IMR-90 (cell line): ENCODE data around the gene RBM28. TPM values are rescaled to one million over a fixed set of nuclear protein-coding genes. Genes with fewer than 3 reads are reported as not detected.

Experiments
- ATAC-seq: fragments of 200-7000 bp; cut with Tn5 transposase; 2 replicates; pipeline ENCODE4 v1.9.1; 2020; ENCODE audit warnings: low read depth, mild to moderate bottlenecking, moderate library complexity
- BruUV-seq: library from RNA; stranded (reverse); fragments of 400-500 nt; replicated peaks from 2 replicates; lab custom pipeline; 2021; lab: Mats Ljungman, UMichigan
- CTCF ChIA-PET: fragments of 300-600 bp; formaldehyde crosslinking; extraction: SDS; loops from one replicate; lab custom pipeline; 2021; ENCODE audit warnings: antibody characterized with exemption; lab: Yijun Ruan, JAX
- POLR2A ChIA-PET: fragments of 300-600 bp; sonication (Branson Sonifier 250); formaldehyde crosslinking; loops from one replicate; lab custom pipeline; 2022; ENCODE audit warnings: antibody characterized with exemption; ENCODE audit not compliant: unreplicated experiment; lab: Charles Lee
- DNase-seq: peaks from one replicate; pipeline ENCODE4 v3.0.0; 2013
- H2AFZ ChIP-seq: replicated peaks from 2 replicates; pipeline ENCODE3; 2013; ENCODE audit warnings: low read length, mild to moderate bottlenecking; ENCODE audit not compliant: poor library complexity
- H2AK5ac ChIP-seq: 2 replicates; pipeline ENCODE4 v1.6.1; 2013; ENCODE audit warnings: low read depth, low read length, inconsistent platforms
- H2AK9ac ChIP-seq: replicated peaks from 2 replicates; pipeline ENCODE3; 2013; ENCODE audit warnings: mild to moderate bottlenecking, low read depth, low read length, moderate library complexity; ENCODE audit not compliant: poor library complexity
- H2BK120ac ChIP-seq: 2 replicates; pipeline ENCODE4 v1.6.1; 2013; ENCODE audit warnings: low read depth, low read length, inconsistent platforms
- H2BK15ac ChIP-seq: 3 replicates; pipeline ENCODE4 v1.6.1; 2013; ENCODE audit warnings: low read depth, low read length, inconsistent platforms
- H2BK20ac ChIP-seq: 2 replicates; pipeline ENCODE4 v1.6.1; 2013; ENCODE audit warnings: low read depth, mild to moderate bottlenecking, inconsistent platforms, low read length, moderate library complexity
- H2BK5ac ChIP-seq: 2 replicates; pipeline ENCODE4 v1.6.1; 2013; ENCODE audit warnings: mild to moderate bottlenecking, low read depth, low read length, inconsistent platforms; ENCODE audit not compliant: poor library complexity, severe bottlenecking
- H3K14ac ChIP-seq: replicated peaks from 2 replicates; pipeline ENCODE4 v1.6.1; 2013; ENCODE audit warnings: low read depth, low read length, inconsistent platforms
- H3K18ac ChIP-seq: 2 replicates; pipeline ENCODE4 v1.6.1; 2013; ENCODE audit warnings: low read depth, low read length, control low read depth
- H3K23ac ChIP-seq: 2 replicates; pipeline ENCODE4 v1.6.1; 2013; ENCODE audit warnings: low read depth, low read length, inconsistent platforms
- H3K27ac ChIP-seq: 2 replicates; pipeline ENCODE4 v1.5.1; 2013; ENCODE audit warnings: mild to moderate bottlenecking, control low read depth, low read length; ENCODE audit not compliant: insufficient read depth
- H3K27me3 ChIP-seq: 2 replicates; pipeline ENCODE4 v1.6.1; 2013; ENCODE audit warnings: low read length; ENCODE audit not compliant: control insufficient read depth, insufficient read depth
- H3K36me3 ChIP-seq: 2 replicates; pipeline ENCODE4 v1.6.1; 2013; ENCODE audit warnings: low read length, mixed read lengths; ENCODE audit not compliant: control insufficient read depth, insufficient read depth
- H3K4ac ChIP-seq: 2 replicates; pipeline ENCODE4 v1.6.1; 2013; ENCODE audit warnings: low read depth, low read length, inconsistent platforms
- H3K4me1 ChIP-seq: 2 replicates; pipeline ENCODE4 v1.6.1; 2013; ENCODE audit warnings: low read length, mixed read lengths; ENCODE audit not compliant: control insufficient read depth, insufficient read depth
- H3K4me2 ChIP-seq: 2 replicates; pipeline ENCODE4 v1.6.1; 2013; ENCODE audit warnings: low read depth, mild to moderate bottlenecking, control low read depth, low read length, moderate library complexity
- H3K4me3 ChIP-seq: 2 replicates; pipeline ENCODE4 v1.5.1; 2013; ENCODE audit warnings: low read depth, mild to moderate bottlenecking, control low read depth, low read length, moderate library complexity; ENCODE audit not compliant: insufficient read depth
- H3K56ac ChIP-seq: 2 replicates; pipeline ENCODE4 v1.6.1; 2013; ENCODE audit warnings: low read length, inconsistent platforms; ENCODE audit not compliant: insufficient read depth; ENCODE audit errors: extremely low read depth
- H3K79me1 ChIP-seq, 2 experiments: 2 replicates each; pipeline ENCODE4 v1.6.1; 2013; ENCODE audit warnings: low read length in 2 of 2, inconsistent platforms in 1 of 2, low read depth in 1 of 2
- H3K9ac ChIP-seq: 2 replicates; pipeline ENCODE4 v1.6.1; 2013; ENCODE audit warnings: low read depth, low read length, control low read depth
- H3K9me1 ChIP-seq: 2 replicates; pipeline ENCODE4 v1.6.1; 2013; ENCODE audit warnings: low read length, inconsistent platforms; ENCODE audit not compliant: insufficient read depth
- H3K9me3 ChIP-seq: 2 replicates; pipeline ENCODE4 v1.6.1; 2013; ENCODE audit warnings: low read length; ENCODE audit not compliant: control insufficient read depth, insufficient read depth
- H4K20me1 ChIP-seq: 2 replicates; pipeline ENCODE4 v1.6.1; 2013; ENCODE audit warnings: low read length, inconsistent platforms; ENCODE audit not compliant: insufficient read depth
- H4K5ac ChIP-seq: 2 replicates; pipeline ENCODE4 v1.6.1; 2013; ENCODE audit warnings: mild to moderate bottlenecking, low read depth, low read length, control low read depth
- H4K8ac ChIP-seq, 2 experiments: 2 replicates each; pipeline ENCODE4 v1.6.1; 2013; ENCODE audit warnings: low read depth in 2 of 2, low read length in 2 of 2, control low read depth in 1 of 2, inconsistent platforms in 1 of 2
- H4K91ac ChIP-seq: 2 replicates; pipeline ENCODE4 v1.6.1; 2013; ENCODE audit warnings: low read depth, low read length, inconsistent platforms; ENCODE audit not compliant: insufficient read depth
- MAZ ChIP-seq: IDR thresholded peaks from 2 replicates; pipeline ENCODE4 v1.6.1; 2012; ENCODE audit warnings: low read depth, mild to moderate bottlenecking, low read length, improper control_type of control experiment, moderate library complexity, borderline replicate concordance
- RFX5 ChIP-seq: IDR thresholded peaks from 2 replicates; pipeline ENCODE4 v1.8.0; 2012; ENCODE audit warnings: low read depth, mild to moderate bottlenecking, low read length, moderate library complexity
- WGBS, 2 experiments: methylation state at CpG; one replicate each; pipeline versions ENCODE4 v1.1.5 to v1.1.7; 2013; ENCODE audit warnings: missing lambda C conversion rate in 2 of 2; ENCODE audit not compliant: insufficient read length in 1 of 2; ENCODE audit errors: extremely low coverage in 2 of 2; 5-methylcytosine and 5-hydroxymethylcytosine counted together
- dilution Hi-C: fragments of 300-500 bp; cut with HindIII; formaldehyde crosslinking; loops from one replicate; pipeline ENCODE4 v1.14.3; 2018; ENCODE audit warnings: low sequenced_read_pairs; ENCODE audit not compliant: unreplicated experiment
- in situ Hi-C: fragments of 300-500 bp; cut with MboI; formaldehyde crosslinking; loops from 3 replicates; pipeline ENCODE4 v1.14.3; 2019; ENCODE audit warnings: low sequenced_read_pairs, inconsistent platforms, mixed read lengths
- intact Hi-C: fragments of 100-400 bp; cut with micrococcal nuclease; formaldehyde crosslinking; loops from 2 replicates; pipeline ENCODE4 v1.10.0; 2022
- polyA plus RNA-seq, 3 experiments: library from polyadenylated mRNA; depleted of rRNA; stranded (reverse); fragments of >200 nt; gene quantifications; 2 replicates each; pipeline ENCODE4 v1.2.3, GENCODE V29; 2012; ENCODE audit warnings: low replicate concordance in 1 of 3
- total RNA-seq: library from RNA; depleted of rRNA; stranded (reverse); fragments of >200 nt; gene quantifications from 2 replicates; pipeline ENCODE4 v1.2.3, GENCODE V29; 2012

RBM28 gene
- total and polyA plus RNA-seq, 2 of the 4 experiments (the other 2 are of a cell fraction), result 12.4 to 20.4 TPM

- H2BK20ac ChIP-seq, result no peak overlapping the region
- no peak overlapping the region for H2AK5ac ChIP-seq
- H4K8ac ChIP-seq, result no peak overlapping the region
- ATAC-seq (no peak), DNase-seq (no peak)
- no peak overlapping the region for H2BK5ac ChIP-seq
- TF ChIP-seq MAZ (no peak), RFX5 (no peak)
- no peak overlapping the region for H3K4me3 ChIP-seq
- BruUV-seq, result no TSS peak
- ChIA-PET POLR2A (no interaction called here), CTCF (no interaction called here)
- 69% methylated on average over 3 of the region's 4 CpGs; no CpG with 5 or more reads in 1 of the 2 experiments for WGBS, 2 experiments
- no peak overlapping the region for H3K23ac ChIP-seq
- intact Hi-C loops (no loop called here), dilution Hi-C loops (no loop called here), in situ Hi-C loops (no loop called here)
- H3K14ac ChIP-seq, result no peak overlapping the region
- no peak overlapping the region for H2BK120ac ChIP-seq
- H2BK15ac ChIP-seq, result no peak overlapping the region
- H3K79me1 ChIP-seq, result no peaks in the 10 kb centered on the region
- no peak overlapping the region for H3K56ac ChIP-seq
- peaks cover 2% of the 10 kb centered on the region; the same call in 1 of the 2 replicates for H3K4me1 ChIP-seq
- no peak overlapping the region for H2AFZ ChIP-seq
- peaks cover 56% of the 10 kb centered on the region for H3K27me3 ChIP-seq
- H4K20me1 ChIP-seq, result no peaks in the 10 kb centered on the region
- no peak overlapping the region for H4K5ac ChIP-seq
- H3K18ac ChIP-seq, result no peak overlapping the region
- no peaks in the 10 kb centered on the region; the same call in 1 of the 2 replicates for H3K9me1 ChIP-seq
- H3K4ac ChIP-seq, result no peak overlapping the region
- no peak overlapping the region for H3K9ac ChIP-seq
- no peak overlapping the region for H3K27ac ChIP-seq
- H4K91ac ChIP-seq, result no peak overlapping the region
- no peak overlapping the region for H2AK9ac ChIP-seq
- no peak overlapping the region for H3K4me2 ChIP-seq
- no peaks in the 10 kb centered on the region for H3K36me3 ChIP-seq
- peaks cover 11% of the 10 kb centered on the region for H3K9me3 ChIP-seq
Measured at GRCh38 chr7:128275681-128276080, 68.0 kb downstream of the RBM28 start.
